ENCODE results near the gene SESN1.

- TF ChIP-seq TOX (CRISPR knock-in tag; IDR thresholded peaks at IDR 0.05; ENCODE audit: borderline replicate concordance) (no peak), ESRRG (CRISPR knock-in tag; IDR thresholded peaks at IDR 0.05) (no peak), ARNTL (CRISPR knock-in tag; IDR thresholded peaks at IDR 0.05; ENCODE audit: borderline replicate concordance, low read depth) (no peak)
- TF ChIP-seq, protein P1, sequence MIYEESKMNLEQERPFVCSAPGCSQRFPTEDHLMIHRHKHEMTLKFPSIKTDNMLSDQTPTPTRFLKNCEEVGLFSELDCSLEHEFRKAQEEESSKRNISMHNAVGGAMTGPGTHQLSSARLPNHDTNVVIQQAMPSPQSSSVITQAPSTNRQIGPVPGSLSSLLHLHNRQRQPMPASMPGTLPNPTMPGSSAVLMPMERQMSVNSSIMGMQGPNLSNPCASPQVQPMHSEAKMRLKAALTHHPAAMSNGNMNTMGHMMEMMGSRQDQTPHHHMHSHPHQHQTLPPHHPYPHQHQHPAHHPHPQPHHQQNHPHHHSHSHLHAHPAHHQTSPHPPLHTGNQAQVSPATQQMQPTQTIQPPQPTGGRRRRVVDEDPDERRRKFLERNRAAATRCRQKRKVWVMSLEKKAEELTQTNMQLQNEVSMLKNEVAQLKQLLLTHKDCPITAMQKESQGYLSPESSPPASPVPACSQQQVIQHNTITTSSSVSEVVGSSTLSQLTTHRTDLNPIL (CRISPR knock-in tag; IDR thresholded peaks at IDR 0.05; ENCODE audit: low read depth), result no peak
These were observed 24.3 kb upstream of the SESN1 start for GRCh38 chr6:109118871-109119354.
